Posterior vena cava (tissue), 2 donors: ENCODE data around the gene CD47. TPM values are rescaled to one million over a fixed set of nuclear protein-coding genes. Genes with fewer than 3 reads are reported as not detected.

Source experiments
- DNase-seq: peaks from one replicate; pipeline ENCODE4 v3.0.0-alpha.2; 2020; ENCODE audit warnings: low spot score
- intact Hi-C, 2 donors: fragments of 100-400 bp; cut with DNase I; formaldehyde crosslinking; loops; one replicate each; pipeline versions ENCODE4 v1.14.1 to v1.14.2; 2022 to 2023
- total RNA-seq, 2 donors: library from RNA; stranded (reverse); fragmentation: NEBNext Ultra II Directional; extraction: Animal tissue kit (Norgen Biotek cat#: 25700); gene quantifications; one replicate each; pipeline ENCODE4 v1.2.1, GENCODE V29; 2021
- donor health status: DM: yes; HTN: yes; CAD: no.
- donor health status: DM: yes; HTN: yes; CAD: no.

CD47 gene
- total RNA-seq, 2 donors from 2014 or later = 72.4 to 74.0 TPM

- intact Hi-C loops = loop anchor here in 1 of 2 donors (1.0 kb wide), 1 partner anchor 23 kb away; no protein-coding TSS in a partner anchor
- DNase-seq = no peak
Measured at GRCh38 chr3:108001457-108001856, 89.4 kb downstream of the CD47 start.

- no peak for DNase-seq
- intact Hi-C loops = no loop called here
Measured at GRCh38 chr3:107999215-107999775, 91.5 kb downstream of the CD47 start.

- intact Hi-C loops = no loop called here
- no peak for DNase-seq
Measured at GRCh38 chr3:107997671-107998070, 93.2 kb downstream of the CD47 start.

GRCh38 chr3:107995823-107996222 lies 95.0 kb downstream of the CD47 start:
- DNase-seq = no peak
- intact Hi-C loops = no loop called here

GRCh38 chr3:107994956-107995715 lies 95.7 kb downstream of the CD47 start:
- intact Hi-C loops = no loop called here
- no peak for DNase-seq

DNA sequence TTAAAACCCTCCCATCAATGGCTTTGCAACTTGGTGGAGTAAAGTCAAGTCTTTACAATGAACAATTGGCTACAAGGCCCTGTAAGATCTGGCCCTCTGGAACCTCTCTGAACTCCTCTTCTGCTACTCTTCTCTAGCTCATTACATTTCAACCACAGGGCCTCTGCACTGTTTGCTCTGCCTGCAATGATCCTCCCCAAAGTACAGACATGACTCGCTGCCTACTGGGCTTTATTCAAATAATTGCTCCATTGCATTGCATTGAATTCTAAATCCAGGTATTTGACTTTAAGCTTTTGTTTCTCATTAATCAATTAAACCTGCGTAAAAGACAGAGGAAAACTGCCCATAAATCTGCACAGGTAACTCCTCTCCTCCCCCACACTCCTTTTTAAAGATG lies 96.7 kb downstream of the CD47 start:
- intact Hi-C loops = no loop called here

GRCh38 chr3:107993771-107994170 lies 97.1 kb downstream of the CD47 start:
- no peak for DNase-seq
- intact Hi-C loops = no loop called here

More for the DNA sequence above, 96.7 kb downstream of the CD47 start:
- DNase-seq = no peak

Other genes with a start within 250 kb of the CD47 start
- 10 to 100 TPM; 33.6 to 53.7 TPM for gene IFT57, start 131.4 kb upstream of the CD47 start, total RNA-seq
- not detected for gene HHLA2, start 205.5 kb upstream of the CD47 start, total RNA-seq